Hepatocyte (in vitro differentiated cells): ENCODE data around the gene PDE7B.

ENCODE experiments used
- EZH2 ChIP-seq: fragments of 200-600 bp; sonication (generic); IDR thresholded peaks from 2 replicates; pipeline ENCODE4 v1.6.1; 2016; ENCODE audit warnings: antibody characterized with exemption, mild to moderate bottlenecking, borderline replicate concordance
- EZH2phosphoT487 ChIP-seq: fragments of 200-600 bp; sonication (generic); IDR thresholded peaks from one replicate; pipeline ENCODE4 v1.6.1; 2018; ENCODE audit warnings: antibody characterized with exemption, mild to moderate bottlenecking, low read depth, moderate library complexity; ENCODE audit not compliant: unreplicated experiment, severe bottlenecking
- TF ChIP-seq, protein P1 (sequence below): fragments of 200-600 bp; sonication (generic); IDR thresholded peaks from 2 replicates; pipeline ENCODE4 v1.5.1; 2016; ENCODE audit warnings: antibody characterized with exemption, mild to moderate bottlenecking; ENCODE audit not compliant: poor library complexity

GRCh38 chr6:135871878-135872277 lies 20.4 kb downstream of the PDE7B start:
- TF ChIP-seq, protein P1, sequence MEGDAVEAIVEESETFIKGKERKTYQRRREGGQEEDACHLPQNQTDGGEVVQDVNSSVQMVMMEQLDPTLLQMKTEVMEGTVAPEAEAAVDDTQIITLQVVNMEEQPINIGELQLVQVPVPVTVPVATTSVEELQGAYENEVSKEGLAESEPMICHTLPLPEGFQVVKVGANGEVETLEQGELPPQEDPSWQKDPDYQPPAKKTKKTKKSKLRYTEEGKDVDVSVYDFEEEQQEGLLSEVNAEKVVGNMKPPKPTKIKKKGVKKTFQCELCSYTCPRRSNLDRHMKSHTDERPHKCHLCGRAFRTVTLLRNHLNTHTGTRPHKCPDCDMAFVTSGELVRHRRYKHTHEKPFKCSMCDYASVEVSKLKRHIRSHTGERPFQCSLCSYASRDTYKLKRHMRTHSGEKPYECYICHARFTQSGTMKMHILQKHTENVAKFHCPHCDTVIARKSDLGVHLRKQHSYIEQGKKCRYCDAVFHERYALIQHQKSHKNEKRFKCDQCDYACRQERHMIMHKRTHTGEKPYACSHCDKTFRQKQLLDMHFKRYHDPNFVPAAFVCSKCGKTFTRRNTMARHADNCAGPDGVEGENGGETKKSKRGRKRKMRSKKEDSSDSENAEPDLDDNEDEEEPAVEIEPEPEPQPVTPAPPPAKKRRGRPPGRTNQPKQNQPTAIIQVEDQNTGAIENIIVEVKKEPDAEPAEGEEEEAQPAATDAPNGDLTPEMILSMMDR = no peak
- TF ChIP-seq EZH2phosphoT487 (no peak), EZH2 (no peak)
